HEK293 (cell line): ENCODE measurements around the gene SIL1.

Experiments
- CTCF ChIA-PET: fragments of 350-600 bp; formaldehyde crosslinking; extraction: SDS; loops from one replicate; lab custom pipeline; 2021; ENCODE audit warnings: antibody characterized with exemption; lab: Yijun Ruan, JAX
- POLR2A ChIA-PET: fragments of 300-600 bp; formaldehyde crosslinking; extraction: SDS; loops from one replicate; lab custom pipeline; 2020; ENCODE audit warnings: antibody characterized with exemption, inconsistent platforms; lab: Yijun Ruan, JAX
- H3K27ac ChIP-seq: fragments of 200-500 bp; sonication (Bioruptor generic); 2 replicates; pipeline ENCODE4 v1.5.1; 2014; ENCODE audit warnings: low read depth, low read length, control low read depth, inconsistent platforms; ENCODE audit errors: extremely low read depth
- H3K36me3 ChIP-seq, 2 experiments: fragments of 200-500 bp in 1 of 2; sonication (Bioruptor generic) in 1 of 2; 1 replicate in 1 of 2; 2 replicates in 1 of 2; pipeline ENCODE4 v1.5.1; 2014 to 2017; ENCODE audit warnings: inconsistent platforms in 2 of 2, low read length in 2 of 2; ENCODE audit not compliant: control insufficient read depth in 2 of 2, insufficient read depth in 1 of 2
- H3K4me1 ChIP-seq: fragments of 200-500 bp; sonication (Bioruptor generic); 2 replicates; pipeline ENCODE4 v1.5.1; 2014; ENCODE audit warnings: mild to moderate bottlenecking, low read length, inconsistent platforms; ENCODE audit not compliant: control insufficient read depth, insufficient read depth
- H3K4me3 ChIP-seq: 2 replicates; pipeline ENCODE4 v1.5.1; 2011; ENCODE audit warnings: low read depth, mild to moderate bottlenecking, control low read depth, low read length, moderate library complexity
- H3K9me3 ChIP-seq: fragments of 200-500 bp; sonication (Bioruptor generic); 2 replicates; pipeline ENCODE4 v1.5.1; 2014; ENCODE audit warnings: low read depth, low read length, inconsistent platforms; ENCODE audit not compliant: control insufficient read depth, insufficient read depth
- BCL11A ChIP-seq: fragments of 450-650 bp; formaldehyde crosslinking; IDR thresholded peaks from 2 replicates; pipeline ENCODE4 v1.5.1; 2016; ENCODE audit warnings: low read depth, missing biosample characterization, missing genetic modification characterization
- FEZF1 ChIP-seq: fragments of 450-650 bp; formaldehyde crosslinking; IDR thresholded peaks from 2 replicates; pipeline ENCODE4 v1.5.1; 2016; ENCODE audit warnings: missing biosample characterization, missing genetic modification characterization
- KLF16 ChIP-seq: fragments of 450-650 bp; formaldehyde crosslinking; IDR thresholded peaks from 2 replicates; pipeline ENCODE4 v1.5.1; 2017; ENCODE audit warnings: missing biosample characterization, missing genetic modification characterization
- PRDM4 ChIP-seq: fragments of 450-650 bp; formaldehyde crosslinking; IDR thresholded peaks from 2 replicates; pipeline ENCODE4 v1.5.1; 2017; ENCODE audit warnings: missing biosample characterization, missing genetic modification characterization
- RBAK ChIP-seq: fragments of 450-650 bp; formaldehyde crosslinking; IDR thresholded peaks from 2 replicates; pipeline ENCODE4 v1.5.1; 2016; ENCODE audit warnings: missing biosample characterization, missing genetic modification characterization
- TRIM28 ChIP-seq: IDR thresholded peaks from 2 replicates; pipeline ENCODE4 v1.6.1; 2011; ENCODE audit warnings: low read length, control low read depth, borderline replicate concordance
- WT1 ChIP-seq: fragments of 450-650 bp; formaldehyde crosslinking; IDR thresholded peaks from 2 replicates; pipeline ENCODE4 v1.5.1; 2016; ENCODE audit warnings: missing biosample characterization, missing genetic modification characterization
- ZBTB44 ChIP-seq: fragments of 450-650 bp; IDR thresholded peaks from 2 replicates; pipeline ENCODE4 v1.5.1; 2018; ENCODE audit warnings: missing biosample characterization, mild to moderate bottlenecking, missing genetic modification characterization
- ZNF114 ChIP-seq: fragments of 450-650 bp; formaldehyde crosslinking; IDR thresholded peaks from 2 replicates; pipeline ENCODE4 v1.5.0; 2017; ENCODE audit warnings: missing biosample characterization, missing genetic modification characterization
- ZNF121 ChIP-seq: fragments of 450-650 bp; formaldehyde crosslinking; IDR thresholded peaks from 2 replicates; pipeline ENCODE4 v1.5.1; 2016; ENCODE audit warnings: missing biosample characterization, missing genetic modification characterization
- ZNF174 ChIP-seq: fragments of 450-650 bp; formaldehyde crosslinking; IDR thresholded peaks from 2 replicates; pipeline ENCODE4 v1.5.0; 2017; ENCODE audit warnings: missing biosample characterization, mild to moderate bottlenecking, missing genetic modification characterization
- ZNF175 ChIP-seq: fragments of 450-650 bp; formaldehyde crosslinking; IDR thresholded peaks from 2 replicates; pipeline ENCODE4 v1.5.1; 2016; ENCODE audit warnings: missing biosample characterization, missing genetic modification characterization
- ZNF274 ChIP-seq, 2 experiments: fragments of 200-500 bp in 1 of 2; fragments of 450-650 bp in 1 of 2; sonication (Bioruptor generic) in 1 of 2; formaldehyde crosslinking in 1 of 2; IDR thresholded peaks; 2 replicates each; pipeline versions ENCODE4 v1.5.1 to v1.6.1; 2014 to 2016; ENCODE audit warnings: borderline replicate concordance in 1 of 2, inconsistent platforms in 1 of 2, low read length in 1 of 2, missing biosample characterization in 1 of 2, missing genetic modification characterization in 1 of 2
- ZNF416 ChIP-seq: fragments of 450-650 bp; formaldehyde crosslinking; IDR thresholded peaks from 2 replicates; pipeline ENCODE4 v1.5.1; 2016; ENCODE audit warnings: missing biosample characterization, missing genetic modification characterization
- ZNF426 ChIP-seq: fragments of 450-650 bp; formaldehyde crosslinking; IDR thresholded peaks from 2 replicates; pipeline ENCODE4 v1.5.1; 2017; ENCODE audit warnings: missing biosample characterization, missing genetic modification characterization, mild to moderate bottlenecking, inconsistent platforms, moderate library complexity
- ZNF514 ChIP-seq: fragments of 450-650 bp; formaldehyde crosslinking; IDR thresholded peaks from 2 replicates; pipeline ENCODE4 v1.5.1; 2016; ENCODE audit warnings: missing biosample characterization, missing genetic modification characterization
- ZNF530 ChIP-seq: fragments of 450-650 bp; formaldehyde crosslinking; IDR thresholded peaks from 2 replicates; pipeline ENCODE4 v1.5.1; 2016; ENCODE audit warnings: low read depth, missing biosample characterization, missing genetic modification characterization
- ZNF664 ChIP-seq: fragments of 450-650 bp; formaldehyde crosslinking; IDR thresholded peaks from 2 replicates; pipeline ENCODE4 v1.5.1; 2016; ENCODE audit warnings: missing biosample characterization, missing genetic modification characterization
- ZNF692 ChIP-seq: fragments of 450-650 bp; formaldehyde crosslinking; IDR thresholded peaks from 2 replicates; pipeline ENCODE4 v1.5.1; 2016; ENCODE audit warnings: missing biosample characterization, missing genetic modification characterization
- ZNF843 ChIP-seq: fragments of 450-650 bp; formaldehyde crosslinking; IDR thresholded peaks from 2 replicates; pipeline ENCODE4 v1.5.1; 2016; ENCODE audit warnings: missing biosample characterization, missing genetic modification characterization
- ZXDB ChIP-seq: fragments of 450-650 bp; formaldehyde crosslinking; IDR thresholded peaks from 2 replicates; pipeline ENCODE4 v1.5.1; 2016; ENCODE audit warnings: missing biosample characterization, missing genetic modification characterization
- TF ChIP-seq, protein P1 (sequence below): fragments of 450-650 bp; formaldehyde crosslinking; IDR thresholded peaks from 2 replicates; pipeline ENCODE4 v1.5.1; 2016; ENCODE audit warnings: missing biosample characterization, missing genetic modification characterization

Gene SIL1

GRCh38 chr5:138951986-138952735, 246.0 kb downstream of the SIL1 start (continued):
- TF ChIP-seq ZBTB44 (tag by site-specific recombination) (no peak), ZNF274 (IDR thresholded peaks at IDR 0.05; ENCODE audit: low read length) (no peak), ZNF274 (tag by site-specific recombination; IDR thresholded peaks at IDR 0.05; ENCODE audit: borderline replicate concordance) (no peak), ZNF174 (no peak), ZXDB (tag by site-specific recombination) (no peak), PRDM4 (no peak), ZNF664 (tag by site-specific recombination) (no peak), KLF16 (tag by site-specific recombination) (no peak), ZNF114 (tag by site-specific recombination) (no peak)

DNA sequence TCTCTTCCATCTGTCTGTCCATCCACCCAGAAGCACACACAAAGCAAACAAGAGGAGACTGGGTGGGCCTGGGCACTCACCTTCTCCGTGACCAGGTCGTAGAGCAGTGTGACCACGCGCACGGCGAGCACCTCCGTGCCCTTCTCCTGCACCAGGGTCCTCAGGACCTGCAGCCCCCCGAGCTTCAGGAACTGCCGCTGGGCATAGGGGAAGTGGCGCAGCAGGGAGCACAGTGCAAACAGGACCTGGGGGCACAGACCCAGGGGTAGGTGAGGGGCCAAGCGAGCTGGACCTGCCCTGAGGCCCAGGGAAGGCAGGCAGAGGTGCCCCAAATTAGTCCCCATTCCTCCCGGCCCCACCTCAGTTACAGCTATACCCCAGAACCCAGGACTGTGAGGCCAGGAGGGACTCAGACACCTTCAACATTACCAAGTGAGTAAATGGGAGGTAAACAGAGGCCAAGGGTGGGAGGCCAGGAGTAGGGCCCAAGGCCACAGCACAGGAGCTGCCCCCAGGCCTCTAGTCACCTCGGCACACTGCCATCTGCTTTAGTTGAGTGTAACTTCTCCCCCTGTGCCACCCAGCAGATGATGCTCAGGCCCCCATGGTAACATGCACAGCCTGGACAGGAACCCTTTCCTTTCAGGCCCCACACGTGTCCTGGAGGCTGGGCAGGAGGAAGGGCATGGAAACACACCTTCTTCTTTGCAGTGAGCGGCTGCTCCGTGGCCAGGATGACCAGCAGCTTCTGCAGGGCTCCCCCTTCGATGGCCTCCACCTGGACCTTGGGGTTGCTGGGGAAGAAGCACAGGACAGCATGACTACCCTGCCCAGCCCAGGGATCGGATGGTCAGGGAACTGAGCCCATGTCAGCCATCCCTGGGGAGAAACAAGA, 246.8 kb downstream of the SIL1 start:
- CTCF ChIA-PET: no interaction called here
- H3K9me3 ChIP-seq: no peaks in the 10 kb centered on the region
- TF ChIP-seq FEZF1 (tag by site-specific recombination) (no peak), ZNF121 (tag by site-specific recombination) (no peak), ZNF175 (no peak), TRIM28 (no peak), RBAK (tag by site-specific recombination) (no peak), ZNF426 (tag by site-specific recombination) (no peak), ZNF843 (tag by site-specific recombination) (no peak), WT1 (tag by site-specific recombination) (no peak), ZNF514 (tag by site-specific recombination) (no peak), ZNF692 (tag by site-specific recombination) (no peak), ZNF416 (tag by site-specific recombination) (no peak), ZNF530 (no peak), BCL11A (tag by site-specific recombination) (no peak)
- TF ChIP-seq, protein P1, sequence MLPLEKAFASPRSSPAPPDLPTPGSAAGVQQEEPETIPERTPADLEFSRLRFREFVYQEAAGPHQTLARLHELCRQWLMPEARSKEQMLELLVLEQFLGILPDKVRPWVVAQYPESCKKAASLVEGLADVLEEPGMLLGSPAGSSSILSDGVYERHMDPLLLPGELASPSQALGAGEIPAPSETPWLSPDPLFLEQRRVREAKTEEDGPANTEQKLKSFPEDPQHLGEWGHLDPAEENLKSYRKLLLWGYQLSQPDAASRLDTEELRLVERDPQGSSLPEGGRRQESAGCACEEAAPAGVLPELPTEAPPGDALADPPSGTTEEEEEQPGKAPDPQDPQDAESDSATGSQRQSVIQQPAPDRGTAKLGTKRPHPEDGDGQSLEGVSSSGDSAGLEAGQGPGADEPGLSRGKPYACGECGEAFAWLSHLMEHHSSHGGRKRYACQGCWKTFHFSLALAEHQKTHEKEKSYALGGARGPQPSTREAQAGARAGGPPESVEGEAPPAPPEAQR (tag by site-specific recombination): no peak
- TF ChIP-seq, all 188 proteins: peak for 0
- POLR2A ChIA-PET: no interaction called here
- Histone ChIP-seq H3K4me3 (no peak overlapping the region), H3K36me3 (peaks cover 0 to 10% of the 10 kb centered on the region in 2 experiments; a peak in 1 of 3 replicates), H3K4me1 (peaks cover 3% of the 10 kb centered on the region; the same call in 1 of the 2 replicates), H3K27ac (no peak overlapping the region)
